ENCODE results near the gene THRAP3. TPM values are rescaled to one million over a fixed set of nuclear protein-coding genes. Genes with fewer than 3 reads are reported as not detected.

Gene THRAP3
- total and polyA plus RNA-seq, 9 of the 15 experiments (the other 6 are each of a cell fraction or from before 2014, with no cell fraction given), result 66.2 to 135 (median 113) TPM

DNA sequence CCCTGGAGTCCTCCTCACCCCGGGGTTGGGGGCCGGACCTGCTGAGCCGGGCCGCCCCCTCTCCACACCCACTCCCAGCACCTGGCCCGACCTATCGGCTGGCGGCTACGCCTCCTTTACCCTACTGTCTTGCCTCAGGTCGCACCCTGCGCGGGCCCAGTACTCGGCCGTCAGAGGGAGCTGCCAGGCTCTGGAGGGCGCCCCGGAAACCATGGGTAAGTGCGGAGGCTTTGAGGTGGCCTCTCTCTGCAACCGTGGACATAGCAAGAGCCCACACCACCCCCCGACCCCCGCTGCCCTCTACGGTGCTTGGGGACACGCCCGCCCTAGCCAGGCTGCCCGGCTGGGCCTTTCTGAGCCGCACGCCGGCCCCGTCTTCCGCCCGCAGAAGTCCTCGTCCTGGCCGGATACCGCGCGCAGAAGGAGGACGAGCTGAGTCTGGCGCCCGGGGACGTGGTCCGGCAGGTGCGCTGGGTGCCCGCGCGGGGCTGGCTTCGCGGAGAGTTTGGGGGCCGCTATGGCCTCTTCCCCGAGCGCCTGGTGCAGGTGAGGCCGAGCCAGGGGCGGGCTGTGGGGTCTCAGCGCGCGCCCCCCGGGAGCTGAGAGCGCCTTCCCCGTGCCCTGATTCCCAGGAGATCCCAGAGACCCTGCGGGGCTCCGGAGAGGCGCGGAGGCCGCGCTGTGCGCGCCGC lies 82.1 kb downstream of the THRAP3 start, which contains the start of gene SH3D21 (continued):
- TF ChIP-seq ZMIZ1 (IDR thresholded peaks at IDR 0.05; ENCODE audit: low read depth in 2 of 2, low read length in 2 of 2), result no peak
- no peak for TF ChIP-seq CREBBP (IDR thresholded peaks at IDR 0.05; ENCODE audit: low read depth, low read length)
- no peak for TF ChIP-seq ZNF707 (CRISPR knock-in tag; conservative IDR thresholded peaks at IDR 0.05)
- TF ChIP-seq SAFB (IDR thresholded peaks at IDR 0.05; ENCODE audit: borderline replicate concordance, low read depth, low read length), result peak; percentile 20; the same call in 1 of the 2 replicates
- TF ChIP-seq HCFC1 (IDR thresholded peaks at IDR 0.05; ENCODE audit: low read depth, low read length), result no peak
- TF ChIP-seq BACH1 (tag; IDR thresholded peaks at IDR 0.05), result no peak
- no peak for TF ChIP-seq RUNX1 (IDR thresholded peaks at IDR 0.05; ENCODE audit: low read depth)
- TF ChIP-seq, protein P1, sequence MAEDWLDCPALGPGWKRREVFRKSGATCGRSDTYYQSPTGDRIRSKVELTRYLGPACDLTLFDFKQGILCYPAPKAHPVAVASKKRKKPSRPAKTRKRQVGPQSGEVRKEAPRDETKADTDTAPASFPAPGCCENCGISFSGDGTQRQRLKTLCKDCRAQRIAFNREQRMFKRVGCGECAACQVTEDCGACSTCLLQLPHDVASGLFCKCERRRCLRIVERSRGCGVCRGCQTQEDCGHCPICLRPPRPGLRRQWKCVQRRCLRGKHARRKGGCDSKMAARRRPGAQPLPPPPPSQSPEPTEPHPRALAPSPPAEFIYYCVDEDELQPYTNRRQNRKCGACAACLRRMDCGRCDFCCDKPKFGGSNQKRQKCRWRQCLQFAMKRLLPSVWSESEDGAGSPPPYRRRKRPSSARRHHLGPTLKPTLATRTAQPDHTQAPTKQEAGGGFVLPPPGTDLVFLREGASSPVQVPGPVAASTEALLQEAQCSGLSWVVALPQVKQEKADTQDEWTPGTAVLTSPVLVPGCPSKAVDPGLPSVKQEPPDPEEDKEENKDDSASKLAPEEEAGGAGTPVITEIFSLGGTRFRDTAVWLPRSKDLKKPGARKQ (CRISPR knock-in tag; IDR thresholded peaks at IDR 0.05), result peak; percentile 68; the same call in 1 of the 2 replicates
- TF ChIP-seq ARID3B (CRISPR knock-in tag; IDR thresholded peaks at IDR 0.05; ENCODE audit: borderline replicate concordance), result no peak
- TF ChIP-seq ETV6 (IDR thresholded peaks at IDR 0.05; ENCODE audit: borderline replicate concordance in 1 of 2, low read depth in 2 of 2, low read length in 1 of 2), result no peak
- TF ChIP-seq ETV6 (CRISPR knock-in tag; IDR thresholded peaks at IDR 0.05; ENCODE audit: borderline replicate concordance), result no peak
- no peak for TF ChIP-seq CTBP1 (IDR thresholded peaks at IDR 0.05; ENCODE audit: borderline replicate concordance)
- no peak for TF ChIP-seq CTCFL (IDR thresholded peaks at IDR 0.05; ENCODE audit: borderline replicate concordance, insufficient read depth, low read depth, low read length, poor library complexity, severe bottlenecking)

Measured in K562 (cell line).